ENCODE results near the gene SLC26A8. TPM values are rescaled to one million over a fixed set of nuclear protein-coding genes. Genes with fewer than 3 reads are reported as not detected.
"Not testable (repeated sequence)": the region's sequence is repeated elsewhere in the genome, so short reads cannot be mapped to it uniquely, and the experiment has no call there.

Gene SLC26A8
- total RNA-seq, 1 donor from 2014 or later, result 1.5 TPM

GRCh38 chr6:36054415-36054814, 30.0 kb upstream of the SLC26A8 start:
- intact Hi-C loops (cut with DNase I), result no loop called here
- ATAC-seq, result no peak
- DNase-seq (ENCODE audit: low spot score), result no peak

GRCh38 chr6:36053878-36054277, 29.4 kb upstream of the SLC26A8 start:
- DNase-seq (ENCODE audit: low spot score) (no peak), ATAC-seq (no peak)
- intact Hi-C loops (cut with DNase I), result no loop called here

- ATAC-seq, result peak; percentile 94
- intact Hi-C loops (cut with DNase I), result no loop called here
- DNase-seq (ENCODE audit: low spot score), result no peak
These were observed 27.7 kb upstream of the SLC26A8 start for GRCh38 chr6:36052097-36052496.

- DNase-seq (ENCODE audit: low spot score), result no peak
- intact Hi-C loops (cut with DNase I), result no loop called here
- peak; percentile 74 for ATAC-seq
These were observed 26.7 kb upstream of the SLC26A8 start for GRCh38 chr6:36050947-36051710.

GRCh38 chr6:36050305-36050704, 25.9 kb upstream of the SLC26A8 start:
- intact Hi-C loops (cut with DNase I), result no loop called here
- no peak for ATAC-seq
- no peak for DNase-seq (ENCODE audit: low spot score)

- intact Hi-C loops (cut with DNase I), result no loop called here
- DNase-seq (ENCODE audit: low spot score), result no peak
- no peak for ATAC-seq
These were observed 25.1 kb upstream of the SLC26A8 start for GRCh38 chr6:36049582-36049981.

GRCh38 chr6:36042618-36043260, 18.3 kb upstream of the SLC26A8 start:
- no peak for DNase-seq (ENCODE audit: low spot score)
- intact Hi-C loops (cut with DNase I), result no loop called here
- ATAC-seq, result no peak

- DNase-seq (ENCODE audit: low spot score) (no peak), ATAC-seq (no peak)
- intact Hi-C loops (cut with DNase I), result no loop called here
These were observed 16.5 kb upstream of the SLC26A8 start for GRCh38 chr6:36040958-36041357.

GRCh38 chr6:36039112-36039511, 14.7 kb upstream of the SLC26A8 start:
- ATAC-seq (no peak), DNase-seq (ENCODE audit: low spot score) (no peak)
- intact Hi-C loops (cut with DNase I), result no loop called here

GRCh38 chr6:36038120-36038876, 13.9 kb upstream of the SLC26A8 start:
- ATAC-seq (peak; percentile 86), DNase-seq (ENCODE audit: low spot score) (no peak)
- intact Hi-C loops (cut with DNase I), result no loop called here

- intact Hi-C loops (cut with DNase I), result no loop called here
- ATAC-seq (no peak), DNase-seq (ENCODE audit: low spot score) (no peak)
These were observed 10.8 kb upstream of the SLC26A8 start for GRCh38 chr6:36035225-36035624.

- ATAC-seq (no peak), DNase-seq (ENCODE audit: low spot score) (no peak)
- intact Hi-C loops (cut with DNase I), result no loop called here
These were observed 10.0 kb upstream of the SLC26A8 start for GRCh38 chr6:36034441-36034840.

GRCh38 chr6:36033935-36034334, 9.5 kb upstream of the SLC26A8 start:
- ATAC-seq, result no peak
- DNase-seq (ENCODE audit: low spot score), result no peak
- intact Hi-C loops (cut with DNase I), result no loop called here

GRCh38 chr6:36033144-36033543, 8.7 kb upstream of the SLC26A8 start:
- intact Hi-C loops (cut with DNase I); DNase-seq (ENCODE audit: low spot score); ATAC-seq: not testable (repeated sequence)

GRCh38 chr6:36032261-36032660, 7.8 kb upstream of the SLC26A8 start:
- ATAC-seq, result no peak
- intact Hi-C loops (cut with DNase I), result no loop called here
- DNase-seq (ENCODE audit: low spot score), result no peak

- DNase-seq (ENCODE audit: low spot score) (no peak), ATAC-seq (peak; percentile 28)
- intact Hi-C loops (cut with DNase I), result loop anchor here (5.0 to 10.0 kb wide), 2 partner anchors 68 to 655 kb away; no protein-coding TSS in a partner anchor
These were observed 5.0 kb upstream of the SLC26A8 start for GRCh38 chr6:36029464-36029863.

GRCh38 chr6:36028877-36029324, 4.5 kb upstream of the SLC26A8 start:
- intact Hi-C loops (cut with DNase I), result loop anchor here (5.0 to 10.0 kb wide), 2 partner anchors 68 to 656 kb away; no protein-coding TSS in a partner anchor
- DNase-seq (ENCODE audit: low spot score) (no peak), ATAC-seq (peak; percentile 53)

GRCh38 chr6:36028088-36028876, 3.8 kb upstream of the SLC26A8 start:
- peak; percentile 31 for ATAC-seq
- intact Hi-C loops (cut with DNase I), result loop anchor here (5.0 to 10.0 kb wide), 2 partner anchors 69 to 657 kb away; no protein-coding TSS in a partner anchor

More at GRCh38 chr6:36028088-36028876, 3.8 kb upstream of the SLC26A8 start:
- DNase-seq (ENCODE audit: low spot score), result no peak

Measured in sciatic nerve (tissue), 2 donors.